Hindlimb muscle (tissue), 1 donor: ENCODE data around the gene SUN1. TPM values are rescaled to one million over a fixed set of nuclear protein-coding genes. Genes with fewer than 3 reads are reported as not detected.

Experiments used
- DNase-seq: peaks from one replicate; pipeline ENCODE4 v3.0.0-alpha.2; 2013
- polyA plus RNA-seq: library from polyadenylated mRNA; unstranded; fragments of 120-200 nt; gene quantifications from one replicate; pipeline ENCODE4 v1.2.1, GENCODE V29; 2013; ENCODE audit not compliant: insufficient read length

SUN1 gene
- polyA plus RNA-seq, 1 donor = 227 TPM

DNA sequence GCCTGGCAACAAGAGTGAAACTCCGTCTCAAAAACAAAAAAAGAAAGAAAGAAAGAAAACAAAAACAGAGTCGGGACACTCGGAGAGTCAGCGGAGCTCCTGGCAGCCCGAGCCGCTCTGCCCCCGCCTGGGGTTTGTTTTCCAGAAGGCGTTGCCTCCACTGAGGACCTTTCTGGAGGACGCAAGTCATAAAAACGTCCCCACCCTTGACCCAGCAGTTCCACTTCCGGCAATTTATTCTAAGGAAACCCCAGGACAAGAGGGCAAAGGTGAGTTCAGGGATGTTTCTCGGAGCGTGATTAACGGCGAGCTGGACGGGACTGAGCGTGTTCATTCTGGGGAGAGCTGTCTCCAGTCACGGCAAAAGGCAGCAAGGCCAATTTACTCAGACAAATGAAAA lies 27.0 kb upstream of the SUN1 start:
- DNase-seq = no peak

GRCh38 chr7:815284-816216 lies 16.7 kb upstream of the SUN1 start:
- peak; percentile 36 for DNase-seq

- DNase-seq = peak; percentile 99
These were observed 16.0 kb upstream of the SUN1 start for GRCh38 chr7:816300-816750.

GRCh38 chr7:816751-817671 lies 15.3 kb upstream of the SUN1 start:
- DNase-seq = no peak

GRCh38 chr7:818031-818699 lies 14.1 kb upstream of the SUN1 start:
- no peak for DNase-seq

DNA sequence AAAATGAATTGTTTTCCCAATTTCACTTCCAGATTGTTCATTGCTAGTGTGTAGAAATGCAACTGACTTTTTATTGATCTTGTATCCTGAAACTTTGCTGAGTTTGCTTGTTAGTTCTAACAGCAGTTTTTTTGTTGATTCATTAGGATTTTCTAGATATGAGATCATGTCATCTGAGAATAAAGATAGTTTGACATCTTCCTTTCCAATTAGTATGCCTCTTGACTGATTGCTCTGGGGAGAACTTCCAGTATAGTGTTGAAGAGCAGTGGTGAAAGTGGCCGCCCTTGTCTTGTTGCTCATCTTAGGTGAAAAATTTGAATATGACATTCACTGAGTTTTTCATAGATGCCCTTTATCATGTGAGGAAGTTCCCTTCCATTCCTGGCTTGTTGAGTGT lies 11.9 kb upstream of the SUN1 start:
- DNase-seq = no peak

GRCh38 chr7:821688-822087 lies 10.6 kb upstream of the SUN1 start:
- no peak for DNase-seq

- no peak for DNase-seq
These were observed 9.5 kb upstream of the SUN1 start for GRCh38 chr7:822692-823276.

DNA sequence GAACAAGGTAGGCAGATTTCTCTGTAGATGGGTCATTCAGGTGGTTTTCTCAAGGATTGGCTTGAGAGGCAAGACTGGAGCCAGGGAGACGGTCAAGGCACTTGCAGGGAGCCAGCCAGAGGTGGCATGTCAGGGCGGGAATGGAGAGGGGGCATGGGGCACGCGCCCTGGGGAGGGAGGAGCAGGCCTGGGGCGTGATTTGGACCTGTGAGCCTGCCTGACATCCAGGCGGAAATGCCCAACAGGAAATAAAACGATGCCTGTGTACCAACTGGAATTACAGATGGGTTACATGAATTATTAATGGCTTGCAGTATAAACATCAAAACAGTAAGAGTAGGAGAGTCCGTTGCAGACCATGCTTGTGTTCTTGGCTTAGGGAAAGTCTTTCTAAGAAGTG lies 8.6 kb upstream of the SUN1 start:
- no peak for DNase-seq

GRCh38 chr7:824081-824480 lies 8.2 kb upstream of the SUN1 start:
- DNase-seq = no peak

DNA sequence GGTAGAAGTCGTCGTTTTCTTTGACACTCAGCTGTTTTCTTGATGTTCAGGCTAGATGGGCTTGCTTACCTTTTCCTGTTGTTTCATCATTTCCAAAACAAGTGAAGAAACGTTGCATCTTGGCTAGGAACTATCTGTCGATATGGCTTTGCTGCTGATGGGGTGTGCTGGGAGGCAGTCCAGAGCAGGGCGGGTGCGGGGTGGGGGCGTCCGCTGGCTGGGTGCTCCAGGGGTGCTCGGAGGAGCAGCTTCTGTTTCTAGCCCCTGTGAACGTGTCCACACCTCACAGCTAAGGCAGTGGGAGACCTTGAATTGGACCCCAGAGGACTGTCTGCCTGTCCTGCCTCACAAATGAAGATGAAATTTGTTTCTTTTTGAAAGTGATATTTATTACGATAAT lies 7.6 kb upstream of the SUN1 start:
- DNase-seq = no peak

- DNase-seq = no peak
These were observed 6.9 kb upstream of the SUN1 start for GRCh38 chr7:825386-825785.

DNA sequence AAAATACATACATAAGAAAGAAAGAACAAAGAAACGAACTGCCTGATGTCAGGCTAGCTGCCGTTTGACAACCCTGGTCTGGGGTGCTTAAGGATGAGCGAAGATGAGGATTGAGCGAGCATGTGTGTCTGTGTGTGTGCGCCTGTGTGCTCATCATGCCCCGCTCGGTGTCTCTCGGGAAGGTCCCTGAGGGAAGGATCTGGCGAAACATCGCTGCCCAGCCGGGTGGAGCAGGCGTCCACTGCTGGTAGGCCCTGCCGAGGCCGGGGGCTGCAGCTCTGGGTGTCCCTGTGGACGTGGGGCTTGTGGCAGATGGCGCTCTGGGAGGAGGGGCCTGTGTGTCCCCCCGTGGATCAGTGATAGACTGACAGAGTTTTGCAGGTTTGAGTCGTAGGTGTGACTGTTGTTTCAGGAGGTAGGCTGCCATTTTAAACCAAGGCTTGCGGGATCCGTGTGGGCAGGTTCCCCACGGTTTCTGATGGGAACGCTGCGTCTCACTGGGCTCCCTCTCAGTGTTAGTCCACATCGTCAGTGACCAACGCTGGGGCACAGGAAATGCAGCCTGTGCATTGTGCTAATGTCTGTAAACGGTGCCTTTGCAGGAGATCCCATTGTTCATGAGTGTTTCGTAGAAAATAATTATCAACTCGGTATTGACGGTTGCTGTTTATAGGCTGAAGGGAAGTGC lies 5.9 kb upstream of the SUN1 start:
- no peak for DNase-seq

GRCh38 chr7:828793-829561 lies 3.3 kb upstream of the SUN1 start:
- DNase-seq = no peak

- no peak for DNase-seq
These were observed 2.2 kb upstream of the SUN1 start for GRCh38 chr7:830069-830468.

- DNase-seq = peak; percentile 75
These were observed 595 bp upstream of the SUN1 start for GRCh38 chr7:831596-832166.

- DNase-seq = no peak
These were observed 720 bp downstream of the SUN1 start for GRCh38 chr7:832968-833424.

DNA sequence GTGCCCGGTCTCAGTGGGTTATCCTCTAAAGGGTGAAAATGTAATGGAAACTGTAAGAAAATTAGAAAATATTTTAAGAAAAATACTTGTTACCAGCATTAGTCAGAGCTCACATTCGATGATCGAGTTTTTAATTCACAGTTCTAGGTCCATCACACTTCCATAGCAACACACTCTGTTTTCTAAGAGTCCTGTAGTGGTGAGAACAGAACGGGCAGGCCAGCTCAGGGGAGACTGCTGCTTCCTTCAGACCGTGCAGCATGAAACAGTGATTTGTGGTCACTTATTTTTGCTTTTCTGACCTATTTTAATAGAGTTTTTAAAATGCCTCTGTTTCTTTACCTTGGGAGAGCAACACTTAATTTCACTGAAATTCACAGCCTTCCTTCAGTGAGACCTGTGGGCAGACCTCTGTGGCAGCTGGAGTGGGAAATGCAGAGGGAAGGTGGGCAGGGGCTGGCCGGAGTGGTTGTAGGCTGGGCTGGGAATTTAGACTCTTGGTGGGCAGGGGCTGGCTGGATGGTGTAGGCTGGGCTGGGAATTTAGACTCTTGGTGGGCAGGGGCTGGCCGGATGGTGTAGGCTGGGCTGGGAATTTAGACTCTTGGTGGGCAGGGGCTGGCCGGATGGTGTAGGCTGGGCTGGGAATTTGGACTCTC lies 1.5 kb downstream of the SUN1 start:
- no peak for DNase-seq

DNA sequence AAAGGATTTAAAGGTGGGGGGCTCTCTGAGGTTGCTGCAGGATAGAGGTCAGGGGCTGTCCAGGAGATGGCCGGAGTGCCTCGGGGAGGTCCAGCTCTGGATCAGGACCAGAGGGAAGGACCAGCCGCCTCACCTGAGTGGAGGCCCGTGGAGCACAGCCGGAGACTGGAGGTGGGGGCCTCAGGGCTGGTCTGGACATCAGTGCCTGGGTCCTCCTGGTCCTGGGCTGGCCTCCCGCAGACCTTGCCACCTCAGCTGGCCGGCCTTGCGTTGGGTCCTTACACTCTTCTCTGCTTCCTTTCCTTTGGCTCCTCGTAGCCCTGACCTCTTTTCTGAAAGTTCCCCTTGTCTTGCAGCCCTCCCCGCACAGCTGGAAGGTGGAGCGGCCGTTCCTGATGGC lies 2.0 kb downstream of the SUN1 start:
- DNase-seq = no peak

DNA sequence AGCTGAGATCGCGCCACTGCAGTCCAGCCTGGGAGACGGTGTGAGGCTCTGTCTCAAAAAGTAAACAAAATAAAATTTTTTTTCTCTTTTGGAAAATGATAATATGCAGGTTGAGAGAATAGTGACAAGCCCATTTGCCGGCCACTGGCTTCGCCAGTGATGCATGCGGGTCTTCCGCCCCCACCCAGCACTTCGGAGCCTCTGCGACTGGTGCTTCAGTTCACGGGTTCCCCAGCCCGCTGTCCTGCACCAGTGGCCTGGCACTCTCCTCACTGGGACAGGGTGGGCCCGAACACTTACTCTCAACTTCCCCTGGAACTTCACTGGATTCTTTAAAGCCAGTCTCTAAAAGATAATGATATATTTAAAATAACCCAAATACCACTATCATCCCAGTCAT lies 2.7 kb downstream of the SUN1 start:
- DNase-seq = no peak
